ENCODE results near the gene IPCEF1. TPM values are rescaled to one million over a fixed set of nuclear protein-coding genes. Genes with fewer than 3 reads are reported as not detected.
A peak's percentile ranks its signal among the peaks of the same experiment; 100 is the strongest.

Gene IPCEF1
- total and polyA plus RNA-seq, 4 donors, result 0.85 to 18.1 (median 3.6) TPM

DNA sequence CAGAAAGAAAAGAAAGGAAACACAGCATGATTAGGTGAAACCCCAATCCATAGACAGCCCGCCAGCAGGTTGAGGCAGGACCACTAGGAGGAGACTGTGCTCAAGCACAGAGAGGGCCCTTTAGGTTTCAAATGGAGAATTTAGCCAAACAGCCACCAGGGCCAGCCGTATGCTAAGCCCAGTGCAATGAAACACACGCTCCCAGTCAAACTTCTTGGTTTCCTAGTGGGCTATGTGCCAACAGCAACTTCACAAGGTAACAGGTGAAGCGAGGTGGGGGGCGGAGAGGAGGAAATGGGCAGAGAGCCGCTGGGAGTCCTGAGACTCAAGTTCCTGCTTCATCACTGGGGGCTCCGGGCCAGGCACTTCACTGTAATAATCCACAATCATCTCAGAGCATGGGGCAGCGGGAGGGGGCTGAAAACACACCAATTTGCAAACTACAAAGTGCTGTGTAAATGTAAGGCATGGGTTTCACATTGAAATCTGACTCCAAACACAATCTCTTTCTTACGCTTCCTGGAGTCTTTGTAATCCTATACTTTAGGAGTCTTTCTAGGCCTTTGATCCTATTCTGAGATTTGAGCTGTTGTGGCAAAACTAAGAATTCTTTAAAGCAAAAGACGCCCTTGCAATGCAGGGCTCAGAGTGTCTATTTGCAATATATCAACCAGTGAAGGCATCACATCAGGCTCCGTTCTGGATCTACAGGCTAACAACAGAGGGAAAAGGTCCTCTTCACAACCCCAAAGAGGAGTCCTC is 200.3 kb downstream of the IPCEF1 start:
- no peak overlapping the region for H3K9ac ChIP-seq (ENCODE audit: insufficient read depth in 1 of 2, low read length in 2 of 2)
- WGBS, 2 donors, result 50 to 55% methylated on average over 11 of the region's 11 CpGs

DNA sequence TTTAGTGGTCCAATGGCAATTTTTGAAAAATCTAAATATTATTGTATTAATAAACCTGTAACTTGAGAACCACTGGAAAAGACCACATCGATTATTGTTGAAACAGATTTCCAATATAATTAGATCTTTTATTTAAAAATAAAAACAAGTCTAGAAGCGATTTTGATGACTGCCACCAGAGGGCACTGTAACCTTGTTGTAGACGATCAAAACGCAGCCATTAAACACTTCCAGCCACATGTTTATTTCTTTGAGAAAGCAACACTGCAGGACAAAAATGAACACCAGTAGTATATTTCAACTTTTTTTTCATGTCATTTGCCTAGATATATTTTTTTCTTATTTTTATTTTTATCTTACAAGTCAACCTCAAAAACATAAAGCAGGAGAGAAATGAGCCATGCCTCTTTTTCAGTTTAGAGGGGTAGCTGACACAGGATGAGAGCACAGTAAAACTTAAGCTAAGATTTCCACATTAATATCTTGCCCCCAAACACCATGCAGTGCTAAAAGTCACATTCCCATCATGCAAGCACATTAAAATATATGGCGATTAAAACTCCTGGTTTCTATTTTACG is 202.1 kb downstream of the IPCEF1 start:
- TF ChIP-seq, protein P1, sequence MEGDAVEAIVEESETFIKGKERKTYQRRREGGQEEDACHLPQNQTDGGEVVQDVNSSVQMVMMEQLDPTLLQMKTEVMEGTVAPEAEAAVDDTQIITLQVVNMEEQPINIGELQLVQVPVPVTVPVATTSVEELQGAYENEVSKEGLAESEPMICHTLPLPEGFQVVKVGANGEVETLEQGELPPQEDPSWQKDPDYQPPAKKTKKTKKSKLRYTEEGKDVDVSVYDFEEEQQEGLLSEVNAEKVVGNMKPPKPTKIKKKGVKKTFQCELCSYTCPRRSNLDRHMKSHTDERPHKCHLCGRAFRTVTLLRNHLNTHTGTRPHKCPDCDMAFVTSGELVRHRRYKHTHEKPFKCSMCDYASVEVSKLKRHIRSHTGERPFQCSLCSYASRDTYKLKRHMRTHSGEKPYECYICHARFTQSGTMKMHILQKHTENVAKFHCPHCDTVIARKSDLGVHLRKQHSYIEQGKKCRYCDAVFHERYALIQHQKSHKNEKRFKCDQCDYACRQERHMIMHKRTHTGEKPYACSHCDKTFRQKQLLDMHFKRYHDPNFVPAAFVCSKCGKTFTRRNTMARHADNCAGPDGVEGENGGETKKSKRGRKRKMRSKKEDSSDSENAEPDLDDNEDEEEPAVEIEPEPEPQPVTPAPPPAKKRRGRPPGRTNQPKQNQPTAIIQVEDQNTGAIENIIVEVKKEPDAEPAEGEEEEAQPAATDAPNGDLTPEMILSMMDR (IDR thresholded peaks at IDR 0.05; ENCODE audit: control extremely low read depth, extremely low read depth), result peak; percentile 68
- peaks cover 0 to 18% (median 5%) of the 10 kb centered on the region in 5 donors for H3K4me1 ChIP-seq (ENCODE audit: control insufficient read depth in 5 of 5, insufficient read depth in 5 of 5, low read length in 5 of 5)
- no peaks in the 10 kb centered on the region for H3K36me3 ChIP-seq (ENCODE audit: control insufficient read depth in 4 of 4, insufficient read depth in 4 of 4, low read length in 4 of 4)
- no peak overlapping the region for H3K9ac ChIP-seq (ENCODE audit: insufficient read depth in 1 of 2, low read length in 2 of 2)
- H3K4me3 ChIP-seq, result no peak overlapping the region
- H3K9me3 ChIP-seq (ENCODE audit: control insufficient read depth in 4 of 4, insufficient read depth in 3 of 4, low read length in 3 of 4), result no peaks in the 10 kb centered on the region
- DNase-seq (peak; percentile 59 to 91 (median 83)), ATAC-seq (ENCODE audit: insufficient read depth, low FRiP score) (no peak)
- 30 to 31% methylated on average over 6 of the region's 6 CpGs for WGBS, 2 donors
- no peak overlapping the region for H3K27ac ChIP-seq (ENCODE audit: low read depth in 1 of 2, low read length in 1 of 2)
- H3K27me3 ChIP-seq (ENCODE audit: control insufficient read depth in 3 of 3, insufficient read depth in 3 of 3, low read length in 2 of 3), result no peaks in the 10 kb centered on the region

More for the DNA sequence above, 200.3 kb downstream of the IPCEF1 start:
- H3K36me3 ChIP-seq (ENCODE audit: control insufficient read depth in 4 of 4, insufficient read depth in 4 of 4, low read length in 4 of 4), result no peaks in the 10 kb centered on the region
- H3K4me3 ChIP-seq, result no peak overlapping the region
- peak; percentile 73 to 86 (median 73) for DNase-seq
- peak; percentile 76 for ATAC-seq (ENCODE audit: insufficient read depth, low FRiP score)
- peaks cover 0 to 21% (median 5%) of the 10 kb centered on the region in 5 donors for H3K4me1 ChIP-seq (ENCODE audit: control insufficient read depth in 5 of 5, insufficient read depth in 5 of 5, low read length in 5 of 5)
- no peaks in the 10 kb centered on the region for H3K27me3 ChIP-seq (ENCODE audit: control insufficient read depth in 3 of 3, insufficient read depth in 3 of 3, low read length in 2 of 3)
- TF ChIP-seq, protein P1 (IDR thresholded peaks at IDR 0.05; ENCODE audit: control extremely low read depth, extremely low read depth), result peak; percentile 33
- no peaks in the 10 kb centered on the region for H3K9me3 ChIP-seq (ENCODE audit: control insufficient read depth in 4 of 4, insufficient read depth in 3 of 4, low read length in 3 of 4)
- peak overlapping the region in 1 of 2 donors; percentile 71 for H3K27ac ChIP-seq (ENCODE audit: low read depth in 1 of 2, low read length in 1 of 2)

DNA sequence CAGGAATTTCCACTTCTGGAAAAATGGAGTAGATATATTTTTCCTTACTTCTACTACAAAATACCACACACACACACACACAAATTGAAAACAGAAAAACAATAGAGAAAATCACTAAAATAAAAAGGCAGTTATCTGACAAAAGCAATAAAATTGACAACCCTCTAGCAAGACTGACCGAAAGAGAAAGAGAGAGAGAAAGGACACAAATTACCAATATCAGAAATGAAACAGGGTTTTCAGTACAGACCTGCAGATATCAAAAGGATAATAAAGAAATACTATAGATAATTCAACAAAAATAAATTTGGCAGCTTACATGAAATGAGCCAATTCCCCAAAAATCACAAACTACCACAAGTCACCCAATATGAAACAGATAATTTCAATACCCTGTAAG is 212.8 kb downstream of the IPCEF1 start:
- Histone ChIP-seq H3K9me3 (ENCODE audit: control insufficient read depth in 4 of 4, insufficient read depth in 3 of 4, low read length in 3 of 4) (no peaks in the 10 kb centered on the region), H3K27me3 (ENCODE audit: control insufficient read depth in 3 of 3, insufficient read depth in 3 of 3, low read length in 2 of 3) (no peaks in the 10 kb centered on the region), H3K4me3 (no peak overlapping the region), H3K27ac (ENCODE audit: low read depth in 1 of 2, low read length in 1 of 2) (no peak overlapping the region), H3K9ac (ENCODE audit: insufficient read depth in 1 of 2, low read length in 2 of 2) (no peak overlapping the region), H3K4me1 (ENCODE audit: control insufficient read depth in 5 of 5, insufficient read depth in 5 of 5, low read length in 5 of 5) (no peaks in the 10 kb centered on the region), H3K36me3 (ENCODE audit: control insufficient read depth in 4 of 4, insufficient read depth in 4 of 4, low read length in 4 of 4) (no peaks in the 10 kb centered on the region)
- DNase-seq, result no peak
- TF ChIP-seq, protein P1 (IDR thresholded peaks at IDR 0.05; ENCODE audit: control extremely low read depth, extremely low read depth), result no peak
- WGBS, 2 donors, result 97 to 100% methylated on average over 1 of the region's 1 CpG
- ATAC-seq (ENCODE audit: insufficient read depth, low FRiP score), result no peak
